Mammary epithelial cell (primary cell): ENCODE data around the gene METRN.
"Not testable (repeated sequence)": the region's sequence is repeated elsewhere in the genome, so short reads cannot be mapped to it uniquely, and the experiment has no call there.

Experiments used
- CTCF ChIP-seq, 2 donors: IDR thresholded peaks in 1 of 2; conservative IDR thresholded peaks in 1 of 2; 2 replicates each; pipeline ENCODE4 v1.5.1; 2011 to 2012; ENCODE audit warnings: inconsistent platforms in 2 of 2, low read length in 2 of 2, mild to moderate bottlenecking in 2 of 2, control low read depth in 1 of 2, low read depth in 1 of 2; ENCODE audit not compliant: insufficient read depth in 1 of 2; ENCODE audit errors: extremely low read depth in 1 of 2
- EZH2 ChIP-seq: IDR thresholded peaks from 2 replicates; pipeline ENCODE4 v1.6.1; 2012; ENCODE audit warnings: low read length, inconsistent platforms, borderline replicate concordance

DNA sequence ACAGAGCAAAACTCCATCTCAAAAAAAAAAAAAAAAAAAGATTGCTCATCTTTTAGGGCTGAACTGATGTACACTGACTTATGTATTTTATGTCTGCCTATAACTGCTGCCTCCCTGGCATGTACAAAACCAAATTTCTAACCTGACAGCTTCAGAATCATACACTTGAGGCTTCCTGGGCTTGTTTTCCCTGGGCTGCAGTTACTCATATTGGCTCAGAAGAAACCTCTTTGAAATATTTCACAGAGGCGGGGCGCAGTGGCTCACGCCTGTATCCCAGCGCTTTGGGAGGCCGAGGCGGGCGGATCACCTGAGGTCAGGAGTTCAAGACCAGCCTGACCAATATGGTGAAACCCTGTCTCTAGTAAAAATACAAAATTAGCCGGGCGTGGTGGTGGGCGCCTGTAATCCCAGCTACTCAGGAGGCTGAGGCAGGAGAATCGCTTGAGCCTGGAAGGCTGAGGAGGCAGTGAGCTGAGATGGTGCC lies 39.2 kb downstream of the METRN start:
- TF ChIP-seq CTCF (conservative IDR thresholded peaks at IDR 0.05 in 1 of 2, IDR thresholded peaks at IDR 0.05 in 1 of 2; ENCODE audit: extremely low read depth in 1 of 2, insufficient read depth in 1 of 2, low read depth in 1 of 2, low read length in 2 of 2); EZH2: not testable (repeated sequence)
